Transverse colon (tissue), 3 donors: ENCODE measurements around the gene ARID4B.

Source experiments
- POLR2A ChIP-seq: fragments of 450-650 bp; IDR thresholded peaks from one replicate; pipeline ENCODE4 v1.6.1; 2016; ENCODE audit warnings: antibody characterized with exemption, mild to moderate bottlenecking, moderate library complexity
- TF ChIP-seq, protein P1 (sequence below), 5 experiments: fragments of 200-600 bp in 3 of 5; fragments of 450-650 bp in 2 of 5; sonication (generic) in 3 of 5; IDR thresholded peaks; 1 replicate in 2 of 5; 2 replicates in 3 of 5; pipeline ENCODE4 v1.5.1; 2016 to 2017; ENCODE audit warnings: antibody characterized with exemption in 5 of 5, inconsistent platforms in 3 of 5, mild to moderate bottlenecking in 2 of 5, moderate library complexity in 1 of 5

DNA sequence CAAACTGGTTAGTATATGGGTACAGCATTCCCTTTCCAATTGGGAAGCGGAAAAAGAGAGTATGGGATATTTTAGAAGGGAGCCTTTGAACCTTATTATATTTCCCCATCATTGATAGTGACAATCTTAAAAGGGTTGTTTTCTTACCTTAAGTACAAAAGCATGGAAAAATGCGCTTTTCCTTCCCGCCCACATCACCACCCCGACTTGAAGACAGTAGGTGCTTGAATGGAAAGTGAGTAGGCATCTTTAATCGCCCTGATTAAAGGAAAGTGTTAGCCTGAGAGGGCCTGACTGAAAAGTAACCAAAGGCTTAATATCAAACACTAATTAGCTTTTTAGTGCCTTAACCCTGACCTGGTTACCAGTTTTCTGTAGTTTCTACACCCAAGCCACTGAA, 15.7 kb upstream of the ARID4B start:
- TF ChIP-seq, protein P1, sequence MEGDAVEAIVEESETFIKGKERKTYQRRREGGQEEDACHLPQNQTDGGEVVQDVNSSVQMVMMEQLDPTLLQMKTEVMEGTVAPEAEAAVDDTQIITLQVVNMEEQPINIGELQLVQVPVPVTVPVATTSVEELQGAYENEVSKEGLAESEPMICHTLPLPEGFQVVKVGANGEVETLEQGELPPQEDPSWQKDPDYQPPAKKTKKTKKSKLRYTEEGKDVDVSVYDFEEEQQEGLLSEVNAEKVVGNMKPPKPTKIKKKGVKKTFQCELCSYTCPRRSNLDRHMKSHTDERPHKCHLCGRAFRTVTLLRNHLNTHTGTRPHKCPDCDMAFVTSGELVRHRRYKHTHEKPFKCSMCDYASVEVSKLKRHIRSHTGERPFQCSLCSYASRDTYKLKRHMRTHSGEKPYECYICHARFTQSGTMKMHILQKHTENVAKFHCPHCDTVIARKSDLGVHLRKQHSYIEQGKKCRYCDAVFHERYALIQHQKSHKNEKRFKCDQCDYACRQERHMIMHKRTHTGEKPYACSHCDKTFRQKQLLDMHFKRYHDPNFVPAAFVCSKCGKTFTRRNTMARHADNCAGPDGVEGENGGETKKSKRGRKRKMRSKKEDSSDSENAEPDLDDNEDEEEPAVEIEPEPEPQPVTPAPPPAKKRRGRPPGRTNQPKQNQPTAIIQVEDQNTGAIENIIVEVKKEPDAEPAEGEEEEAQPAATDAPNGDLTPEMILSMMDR (IDR thresholded peaks at IDR 0.05), result no peak
- TF ChIP-seq POLR2A, result no peak
